Activated CD4-positive, alpha-beta T cell treated with anti-CD3 and anti-CD28 coated beads, Interleukin-2, amount 10 ng/mL, durations not matched to agents 7 days and 5 days (primary cell): ENCODE results near the gene RGP1. TPM values are rescaled to one million over a fixed set of nuclear protein-coding genes. Genes with fewer than 3 reads are reported as not detected.

ENCODE experiments used
- CTCF ChIA-PET: fragments of 350-600 bp; sonication (Branson Sonifier 250); formaldehyde crosslinking; loops from one replicate; lab custom pipeline; 2021; ENCODE audit warnings: antibody characterized with exemption; lab: Charles Lee
- POLR2A ChIA-PET: fragments of 350-600 bp; sonication (Branson Sonifier 250); formaldehyde crosslinking; loops from one replicate; lab custom pipeline; 2021; ENCODE audit warnings: antibody characterized with exemption; lab: Charles Lee
- DNase-seq: peaks from one replicate; pipeline ENCODE4 v3.0.0-alpha.2; 2020
- H3K27ac Mint-ChIP-seq: one replicate; pipeline ENCODE4 v1.8.0; 2021; ENCODE audit warnings: mild to moderate bottlenecking, moderate library complexity, mixed read lengths
- H3K27me3 Mint-ChIP-seq: one replicate; pipeline ENCODE4 v1.8.0; 2021; ENCODE audit warnings: mixed read lengths
- H3K36me3 Mint-ChIP-seq: one replicate; pipeline ENCODE4 v1.8.0; 2021; ENCODE audit warnings: low read depth, mixed read lengths
- H3K4me1 Mint-ChIP-seq: one replicate; pipeline ENCODE4 v1.8.0; 2021; ENCODE audit warnings: mixed read lengths
- H3K4me3 Mint-ChIP-seq: one replicate; pipeline ENCODE4 v1.8.0; 2021; ENCODE audit warnings: mild to moderate bottlenecking, moderate library complexity, mixed read lengths
- H3K9me3 Mint-ChIP-seq: one replicate; pipeline ENCODE4 v1.8.0; 2021; ENCODE audit warnings: mixed read lengths
- total RNA-seq, 2 experiments: library from RNA; stranded (reverse); gene quantifications; one replicate each; pipeline ENCODE4 v1.2.3, GENCODE V29; 2021

RGP1 gene
- total RNA-seq, 2 experiments from 2014 or later = 24.7 to 28.4 TPM

GRCh38 chr9:35763181-35763580 is 14.1 kb downstream of the RGP1 start:
- ChIA-PET POLR2A (no interaction called here), CTCF (interaction anchor here (0.5 to 0.6 kb wide), 2 partner anchors 18 to 1030 kb away, joined by 3 read pairs; no protein-coding TSS in a partner anchor)
- Mint-ChIP-seq H3K27ac (no peak overlapping the region), H3K27me3 (no peaks in the 10 kb centered on the region), H3K36me3 (peaks cover 10% of the 10 kb centered on the region), H3K9me3 (no peaks in the 10 kb centered on the region), H3K4me3 (no peak overlapping the region), H3K4me1 (peaks cover 25% of the 10 kb centered on the region)
- DNase-seq = no peak

DNA sequence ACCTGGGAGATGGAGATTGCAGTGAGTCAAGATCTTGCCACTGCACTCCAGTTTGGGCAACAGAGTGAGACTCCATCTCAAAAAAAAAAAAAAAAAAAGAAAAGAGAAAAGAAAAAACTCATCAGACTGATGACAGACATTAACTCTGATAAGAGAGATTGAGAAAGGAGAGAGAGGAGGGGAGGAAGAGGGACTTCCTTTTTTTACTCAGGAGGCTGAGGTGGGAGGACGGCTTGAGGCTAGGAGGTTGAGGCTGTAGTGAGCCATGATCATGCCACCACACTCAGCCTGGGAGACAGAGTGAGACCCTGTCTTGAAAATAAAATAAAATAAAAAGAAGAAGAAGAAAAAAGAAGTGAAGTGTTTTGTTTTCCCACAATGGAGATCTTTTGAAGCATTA is 14.7 kb downstream of the RGP1 start:
- DNase-seq = no peak
- Mint-ChIP-seq H3K4me3 (no peak overlapping the region), H3K36me3 (peaks cover 10% of the 10 kb centered on the region), H3K4me1 (peaks cover 18% of the 10 kb centered on the region), H3K27ac (no peak overlapping the region), H3K9me3 (no peaks in the 10 kb centered on the region), H3K27me3 (no peaks in the 10 kb centered on the region)
- ChIA-PET POLR2A (no interaction called here), CTCF (no interaction called here)

DNA sequence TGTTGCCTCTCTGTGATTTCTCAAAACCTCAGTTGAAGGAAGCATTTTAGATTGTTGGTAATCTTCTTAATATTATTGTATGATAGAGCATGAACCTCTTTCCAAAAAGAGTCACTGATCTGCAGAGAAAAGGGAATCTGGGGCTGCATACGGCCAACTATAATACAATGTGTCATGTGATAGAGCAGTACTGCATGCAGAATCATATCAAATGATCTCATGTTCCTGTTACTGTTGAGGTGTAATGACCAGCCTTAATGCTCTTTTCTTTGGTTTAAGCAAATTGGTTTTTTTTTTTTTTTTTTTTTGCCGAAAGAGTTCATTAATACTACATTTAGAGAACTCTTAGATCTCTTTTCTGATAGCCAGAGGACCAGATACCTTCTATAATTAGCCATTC is 17.9 kb downstream of the RGP1 start:
- H3K36me3 Mint-ChIP-seq = peaks cover under 1% of the 10 kb centered on the region

GRCh38 chr9:35767458-35767857 is 18.4 kb downstream of the RGP1 start:
- H3K4me1 Mint-ChIP-seq = peaks cover 3% of the 10 kb centered on the region
- POLR2A ChIA-PET = no interaction called here
- H3K27ac Mint-ChIP-seq = no peak overlapping the region
- no peaks in the 10 kb centered on the region for H3K27me3 Mint-ChIP-seq
- no peaks in the 10 kb centered on the region for H3K9me3 Mint-ChIP-seq
- DNase-seq = no peak
- CTCF ChIA-PET = interaction anchor here (0.6 to 1.2 kb wide), 4 partner anchors 11 to 668 kb away, joined by 3 to 6 read pairs (median 4); no protein-coding TSS in a partner anchor
- no peak overlapping the region for H3K4me3 Mint-ChIP-seq
- no peaks in the 10 kb centered on the region for H3K36me3 Mint-ChIP-seq

More for the DNA sequence above, 17.9 kb downstream of the RGP1 start:
- no peak overlapping the region for H3K27ac Mint-ChIP-seq
- H3K27me3 Mint-ChIP-seq = no peaks in the 10 kb centered on the region
- CTCF ChIA-PET = interaction anchor here (1.2 kb wide), 1 partner anchor 10 kb away, joined by 3 read pairs; no protein-coding TSS in a partner anchor
- peaks cover 3% of the 10 kb centered on the region for H3K4me1 Mint-ChIP-seq
- no peak overlapping the region for H3K4me3 Mint-ChIP-seq
- no peak for DNase-seq
- no peaks in the 10 kb centered on the region for H3K9me3 Mint-ChIP-seq
- POLR2A ChIA-PET = no interaction called here

DNA sequence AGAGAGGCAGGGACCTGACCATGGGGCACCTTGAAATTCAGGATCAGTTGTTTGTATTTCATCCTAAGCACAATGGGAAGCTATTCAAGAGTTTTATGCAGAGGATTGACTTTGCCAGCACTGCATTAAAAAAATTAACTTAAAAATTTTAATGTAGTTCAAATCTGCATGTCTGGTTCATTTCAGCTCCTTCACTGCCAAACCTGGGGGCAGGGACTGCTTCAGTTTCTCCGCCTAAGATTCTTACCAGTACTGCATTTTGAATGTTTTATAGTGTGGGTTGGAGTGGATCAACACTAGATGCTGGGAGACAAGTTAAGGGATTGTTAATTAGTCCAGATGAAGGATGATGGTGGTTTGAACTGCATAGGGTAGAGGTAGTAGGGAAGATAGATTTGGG is 20.7 kb downstream of the RGP1 start:
- peaks cover 3% of the 10 kb centered on the region for H3K4me1 Mint-ChIP-seq
- ChIA-PET POLR2A (interaction anchor here (0.6 kb wide), 1 partner anchor 474 kb away, joined by 3 read pairs; no protein-coding TSS in a partner anchor), CTCF (interaction anchor here (0.6 to 1.9 kb wide), 3 partner anchors 11 to 640 kb away, joined by 3 to 4 read pairs (median 3); no protein-coding TSS in a partner anchor)
- no peak overlapping the region for H3K27ac Mint-ChIP-seq
- H3K4me3 Mint-ChIP-seq = no peak overlapping the region
- H3K36me3 Mint-ChIP-seq = no peaks in the 10 kb centered on the region
- DNase-seq = no peak
- H3K9me3 Mint-ChIP-seq = no peaks in the 10 kb centered on the region
- no peaks in the 10 kb centered on the region for H3K27me3 Mint-ChIP-seq

GRCh38 chr9:35771075-35771433 is 22.0 kb downstream of the RGP1 start:
- ChIA-PET CTCF (interaction anchor here (0.7 to 3.4 kb wide), 7 partner anchors 10 to 111 kb away, joined by 3 to 10 read pairs (median 4); partner anchors contain the start of genes GBA2 and RGP1), POLR2A (no interaction called here)
- no peaks in the 10 kb centered on the region for H3K27me3 Mint-ChIP-seq
- peaks cover 6% of the 10 kb centered on the region for H3K4me1 Mint-ChIP-seq
- H3K4me3 Mint-ChIP-seq = no peak overlapping the region
- H3K27ac Mint-ChIP-seq = no peak overlapping the region
- no peak for DNase-seq
- H3K36me3 Mint-ChIP-seq = no peaks in the 10 kb centered on the region
- no peaks in the 10 kb centered on the region for H3K9me3 Mint-ChIP-seq

DNA sequence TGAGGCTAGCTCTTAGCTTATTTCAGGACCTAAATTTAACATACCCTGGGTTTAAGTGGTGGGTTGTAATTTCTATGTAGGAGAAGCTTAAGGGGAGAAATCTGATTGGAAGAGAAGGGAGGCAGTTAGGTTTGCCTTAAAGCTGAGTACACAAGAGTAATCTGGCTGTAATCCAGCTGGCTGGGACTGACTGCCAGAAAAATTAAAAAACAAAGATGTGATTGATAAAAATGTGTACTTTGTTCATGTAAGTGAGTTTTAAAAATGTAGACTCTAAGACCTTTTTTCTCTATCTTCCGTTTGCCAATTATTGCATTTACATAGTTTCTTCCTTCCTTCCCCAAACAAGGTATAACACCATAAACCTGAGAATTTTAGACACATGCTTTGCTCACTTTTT is 22.4 kb downstream of the RGP1 start:
- Mint-ChIP-seq H3K4me3 (no peak overlapping the region), H3K27ac (no peak overlapping the region), H3K9me3 (no peaks in the 10 kb centered on the region), H3K36me3 (no peaks in the 10 kb centered on the region), H3K27me3 (no peaks in the 10 kb centered on the region), H3K4me1 (peaks cover 3% of the 10 kb centered on the region)
- CTCF ChIA-PET = interaction anchor here (0.8 to 3.4 kb wide), 5 partner anchors 10 to 54 kb away, joined by 3 to 10 read pairs (median 5); partner anchors contain the start of genes GBA2 and RGP1
- POLR2A ChIA-PET = no interaction called here
- DNase-seq = no peak

- Mint-ChIP-seq H3K9me3 (no peaks in the 10 kb centered on the region), H3K27ac (no peak overlapping the region), H3K4me3 (no peak overlapping the region), H3K4me1 (peaks cover 3% of the 10 kb centered on the region), H3K27me3 (no peaks in the 10 kb centered on the region), H3K36me3 (no peaks in the 10 kb centered on the region)
- ChIA-PET CTCF (interaction anchor here (1.5 to 3.4 kb wide), 4 partner anchors 10 to 55 kb away, joined by 4 to 10 read pairs (median 5); no protein-coding TSS in a partner anchor), POLR2A (no interaction called here)
- no peak for DNase-seq
Measured at GRCh38 chr9:35771943-35772342, 22.9 kb downstream of the RGP1 start.

DNA sequence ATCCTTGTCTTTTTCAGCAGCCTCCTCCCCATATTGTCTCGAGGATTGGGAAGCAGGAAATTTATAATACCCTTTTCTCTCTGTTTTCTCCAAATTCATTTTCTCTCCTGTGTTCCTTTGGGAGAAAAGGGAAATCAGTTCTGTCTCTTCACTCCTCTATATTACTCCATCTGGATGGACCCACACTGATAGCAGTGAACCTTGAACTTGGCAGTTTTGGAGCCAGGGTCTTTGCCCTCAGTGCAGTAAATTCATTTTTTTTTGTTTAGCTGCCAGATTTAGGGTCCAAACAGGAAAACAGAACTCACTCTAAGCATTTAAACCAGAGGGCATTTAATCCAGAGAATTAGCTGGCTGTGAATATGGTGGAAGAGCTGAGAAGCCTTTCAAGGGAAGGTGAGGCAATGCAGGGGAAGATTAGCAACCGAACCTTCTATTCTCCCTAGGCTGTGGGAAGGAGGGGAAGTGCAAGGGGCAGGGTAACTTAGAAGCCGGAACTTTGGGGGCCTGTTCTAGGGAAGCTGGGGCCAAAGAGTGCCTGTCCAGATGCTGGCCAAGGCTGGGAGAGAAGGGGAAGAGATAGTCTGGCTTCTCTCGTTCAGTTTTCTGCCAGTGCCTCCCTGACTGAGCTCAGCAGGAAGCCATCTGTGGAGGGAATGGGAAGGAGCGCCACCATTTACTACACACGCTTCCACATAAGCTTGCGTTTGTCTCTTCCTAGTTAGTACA is 26.0 kb downstream of the RGP1 start:
- CTCF ChIA-PET = interaction anchor here (1.3 to 1.6 kb wide), 3 partner anchors 11 to 222 kb away, joined by 3 to 5 read pairs (median 5); no protein-coding TSS in a partner anchor
- no peak overlapping the region for H3K27ac Mint-ChIP-seq
- no peaks in the 10 kb centered on the region for H3K9me3 Mint-ChIP-seq
- POLR2A ChIA-PET = no interaction called here
- DNase-seq = no peak
- H3K27me3 Mint-ChIP-seq = no peaks in the 10 kb centered on the region
- H3K36me3 Mint-ChIP-seq = peaks cover 2% of the 10 kb centered on the region
- no peak overlapping the region for H3K4me3 Mint-ChIP-seq
- H3K4me1 Mint-ChIP-seq = peaks cover 3% of the 10 kb centered on the region

DNA sequence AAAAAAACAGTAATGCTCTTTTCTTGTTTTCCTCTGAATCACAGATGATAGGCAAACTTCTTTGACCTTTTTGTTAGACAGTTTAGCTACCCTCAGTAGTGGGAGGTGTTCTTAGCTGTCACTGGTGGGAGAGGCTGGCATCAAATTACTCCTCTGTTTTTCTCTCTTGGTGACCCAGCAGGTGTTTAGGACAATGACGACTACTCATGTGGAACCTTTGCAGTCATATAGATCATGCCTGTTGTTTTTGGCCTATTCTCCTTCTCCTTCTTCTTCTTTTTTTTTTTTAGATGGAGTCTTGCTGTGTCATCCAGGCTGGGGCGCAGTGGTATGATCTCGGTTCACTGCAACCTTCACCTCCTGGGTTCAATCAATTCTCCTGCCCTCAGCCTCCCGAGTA is 26.9 kb downstream of the RGP1 start:
- H3K4me3 Mint-ChIP-seq = no peak overlapping the region
- H3K36me3 Mint-ChIP-seq = peaks cover 2% of the 10 kb centered on the region
- H3K4me1 Mint-ChIP-seq = peaks cover 3% of the 10 kb centered on the region
- H3K27me3 Mint-ChIP-seq = no peaks in the 10 kb centered on the region
- H3K27ac Mint-ChIP-seq = no peak overlapping the region
- no peaks in the 10 kb centered on the region for H3K9me3 Mint-ChIP-seq
- POLR2A ChIA-PET = no interaction called here
- no peak for DNase-seq
- CTCF ChIA-PET = interaction anchor here (1.3 to 1.6 kb wide), 3 partner anchors 10 to 223 kb away, joined by 3 to 5 read pairs (median 5); no protein-coding TSS in a partner anchor

DNA sequence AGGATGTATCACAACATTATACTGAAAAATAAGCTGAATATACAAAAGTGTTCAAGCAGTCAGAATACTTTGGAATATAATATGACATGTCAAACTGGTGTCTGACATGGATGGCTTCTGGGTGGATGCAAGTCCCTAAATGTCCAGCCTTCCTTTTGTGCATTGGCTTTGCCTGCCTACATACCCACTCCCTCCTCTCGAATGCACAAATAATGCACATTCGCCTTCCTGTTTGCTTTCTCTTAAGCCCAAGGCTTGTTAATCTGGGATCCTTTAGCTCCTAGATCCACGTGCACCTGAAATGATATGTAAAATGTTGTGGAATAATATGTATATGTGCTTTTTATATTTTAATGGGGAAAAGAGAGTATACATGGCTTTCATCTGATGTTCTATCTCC is 29.4 kb downstream of the RGP1 start:
- H3K4me1 Mint-ChIP-seq = peaks cover 3% of the 10 kb centered on the region
- peaks cover 6% of the 10 kb centered on the region for H3K36me3 Mint-ChIP-seq
- ChIA-PET CTCF (interaction anchor here (1.4 to 1.6 kb wide), 3 partner anchors 12 to 29 kb away, joined by 3 to 6 read pairs (median 3); no protein-coding TSS in a partner anchor), POLR2A (no interaction called here)
- DNase-seq = no peak
- no peak overlapping the region for H3K27ac Mint-ChIP-seq
- H3K27me3 Mint-ChIP-seq = no peaks in the 10 kb centered on the region
- H3K4me3 Mint-ChIP-seq = no peak overlapping the region
- no peaks in the 10 kb centered on the region for H3K9me3 Mint-ChIP-seq

GRCh38 chr9:35781066-35781465 is 32.0 kb downstream of the RGP1 start:
- no peak for DNase-seq
- POLR2A ChIA-PET = no interaction called here
- H3K36me3 Mint-ChIP-seq = peaks cover 12% of the 10 kb centered on the region
- no peak overlapping the region for H3K27ac Mint-ChIP-seq
- H3K27me3 Mint-ChIP-seq = no peaks in the 10 kb centered on the region
- H3K4me1 Mint-ChIP-seq = no peaks in the 10 kb centered on the region
- no peak overlapping the region for H3K4me3 Mint-ChIP-seq
- H3K9me3 Mint-ChIP-seq = no peaks in the 10 kb centered on the region
- CTCF ChIA-PET = interaction anchor here (0.6 kb wide), 1 partner anchor 18 kb away, joined by 3 read pairs; no protein-coding TSS in a partner anchor

- ChIA-PET POLR2A (no interaction called here), CTCF (interaction anchor here (0.6 kb wide), 1 partner anchor 1046 kb away, joined by 3 read pairs; no protein-coding TSS in a partner anchor)
- no peak for DNase-seq
- Mint-ChIP-seq H3K4me3 (no peak overlapping the region), H3K36me3 (peaks cover 10% of the 10 kb centered on the region), H3K4me1 (no peaks in the 10 kb centered on the region), H3K27ac (no peak overlapping the region), H3K27me3 (no peaks in the 10 kb centered on the region), H3K9me3 (no peaks in the 10 kb centered on the region)
Measured at GRCh38 chr9:35783418-35783817, 34.3 kb downstream of the RGP1 start.
